T-helper 2 cell (primary cell): ENCODE results near the gene WDR45B.
A peak's percentile ranks its signal among the peaks of the same experiment; 100 is the strongest.
"Not testable (repeated sequence)": the region's sequence is repeated elsewhere in the genome, so short reads cannot be mapped to it uniquely, and the experiment has no call there.

Experiments
- DNase-seq, 5 experiments: peaks; one replicate each; pipeline versions ENCODE4 v3.0.0 to v3.0.0-alpha.2; 2012 to 2022

Gene WDR45B

GRCh38 chr17:82656266-82656665, 8.0 kb upstream of the WDR45B start:
- DNase-seq = no peak

GRCh38 chr17:82655523-82655922, 7.3 kb upstream of the WDR45B start:
- no peak for DNase-seq

DNA sequence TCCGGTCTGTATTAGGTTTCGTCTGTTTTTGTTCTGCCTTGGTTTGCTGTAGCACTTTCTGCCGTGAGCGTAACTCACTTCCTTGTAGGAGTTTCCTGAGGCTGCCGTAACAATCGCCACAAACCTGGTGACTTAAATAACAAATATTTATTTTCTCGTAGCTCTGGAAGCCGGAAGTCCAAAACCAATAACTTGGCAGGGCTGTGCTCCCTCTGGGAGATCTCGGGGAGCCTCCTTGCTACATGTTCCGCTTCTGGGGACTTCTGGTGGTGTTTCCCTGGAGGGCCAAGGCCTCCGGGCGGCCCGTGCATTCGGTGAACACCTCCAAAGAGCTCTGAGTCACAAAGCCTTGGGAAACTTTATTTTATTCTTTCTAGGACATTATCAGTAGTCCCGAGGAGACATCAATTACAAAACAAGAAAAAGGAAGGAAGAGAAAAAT, 6.8 kb upstream of the WDR45B start:
- no peak for DNase-seq

GRCh38 chr17:82654611-82655010, 6.4 kb upstream of the WDR45B start:
- not testable (repeated sequence) for DNase-seq

- no peak for DNase-seq
Measured at GRCh38 chr17:82653651-82654528, 5.6 kb upstream of the WDR45B start.

GRCh38 chr17:82650723-82651122, 2.5 kb upstream of the WDR45B start:
- DNase-seq = no peak

DNA sequence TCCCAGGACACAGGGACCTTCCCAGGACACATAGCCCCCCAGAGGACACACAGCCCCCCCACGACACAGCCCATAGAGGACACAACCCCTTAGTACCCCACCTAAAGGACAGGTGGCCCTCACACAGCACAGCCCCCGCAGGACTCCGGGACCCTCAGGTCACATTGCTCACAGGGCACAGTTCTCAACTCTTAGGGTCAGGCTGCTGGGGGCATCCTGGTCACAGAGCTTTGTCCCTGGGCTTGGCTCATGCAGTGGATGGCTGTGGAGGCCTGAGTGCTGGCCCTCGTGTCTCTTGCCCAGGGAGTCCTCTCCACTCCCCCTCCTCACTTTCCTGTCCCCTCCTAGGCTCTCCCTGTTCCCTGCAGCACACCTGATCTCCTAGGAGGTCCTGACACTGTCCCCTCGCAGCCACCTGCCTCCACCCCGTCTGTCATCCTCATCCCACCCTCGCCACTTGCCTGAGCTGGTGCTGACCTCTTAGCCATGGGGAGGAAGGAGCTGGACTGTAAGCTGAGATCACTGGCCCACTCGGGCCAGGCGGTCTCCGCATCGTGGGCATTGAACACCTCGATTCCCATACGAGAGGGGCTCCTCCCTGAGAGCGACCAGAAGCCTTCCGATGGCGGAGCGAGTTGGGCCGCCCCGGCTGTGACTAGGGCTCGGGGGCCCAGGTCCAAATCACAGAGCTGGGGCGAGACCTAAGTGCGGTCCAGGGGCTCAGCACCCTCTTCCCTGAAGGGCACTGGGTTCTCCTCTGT, 1.4 kb upstream of the WDR45B start:
- DNase-seq = no peak

DNA sequence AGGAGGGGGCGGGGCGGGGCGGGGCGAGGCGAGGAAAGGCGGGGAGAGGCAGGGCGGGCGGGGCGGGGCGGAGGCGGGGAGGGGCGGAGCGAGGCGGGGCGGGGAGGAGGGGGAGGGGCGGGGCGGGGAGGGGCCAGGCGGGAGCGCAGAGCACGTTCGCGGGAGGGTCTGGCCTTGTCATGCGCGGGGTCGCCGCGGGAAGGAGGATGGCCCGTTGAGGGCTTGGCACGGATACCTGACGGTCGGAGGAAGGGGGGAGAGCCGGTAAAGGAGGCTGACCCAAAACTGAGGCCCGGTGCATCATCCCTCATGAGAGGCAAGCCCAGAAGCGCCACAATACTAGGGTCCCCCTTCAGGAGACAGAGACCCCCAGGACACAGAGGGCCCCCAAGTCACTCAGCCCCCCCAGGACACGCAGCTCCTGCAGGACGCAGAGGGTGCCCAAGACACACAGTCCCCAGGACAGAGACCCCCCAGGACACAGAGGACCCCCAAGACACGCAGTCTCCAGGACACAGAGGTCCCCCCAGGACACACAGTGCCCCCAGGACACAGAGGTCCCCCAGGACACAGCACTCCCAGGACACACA, 593 bp upstream of the WDR45B start:
- DNase-seq = peak in 3 of 5 experiments; percentile 12 to 39 (median 33)

DNA sequence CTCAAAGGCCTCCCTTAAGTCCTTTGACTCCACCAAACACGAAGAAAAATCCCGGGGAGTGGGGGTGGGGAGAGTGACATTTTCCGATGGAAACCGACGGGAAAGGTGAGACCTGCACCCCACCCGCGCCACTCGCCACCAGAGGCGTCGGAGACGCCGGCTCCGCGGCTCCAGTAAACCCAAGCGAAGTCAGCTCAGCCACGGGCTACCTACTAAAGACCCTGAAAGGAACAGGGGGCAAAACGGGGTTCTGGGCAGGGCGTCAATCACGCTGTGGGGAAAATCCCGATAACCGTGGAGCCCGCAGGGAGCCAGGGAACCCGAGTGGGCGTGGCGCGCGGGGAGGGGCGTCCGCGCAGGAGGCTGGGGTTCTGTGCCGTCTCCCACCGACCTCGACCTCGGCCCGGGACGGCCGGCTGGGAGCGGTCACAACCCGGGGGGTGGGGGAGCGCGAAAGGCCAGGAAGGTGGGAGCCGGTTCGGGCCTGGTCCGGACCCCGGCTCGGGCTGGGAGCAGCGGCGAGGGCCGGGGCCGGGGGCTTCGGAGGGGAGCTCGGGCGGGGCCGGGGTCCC, 565 bp downstream of the WDR45B start:
- peak; percentile 20 to 51 (median 41) for DNase-seq

- DNase-seq = no peak
Measured at GRCh38 chr17:82645516-82645915, 2.7 kb downstream of the WDR45B start.

DNA sequence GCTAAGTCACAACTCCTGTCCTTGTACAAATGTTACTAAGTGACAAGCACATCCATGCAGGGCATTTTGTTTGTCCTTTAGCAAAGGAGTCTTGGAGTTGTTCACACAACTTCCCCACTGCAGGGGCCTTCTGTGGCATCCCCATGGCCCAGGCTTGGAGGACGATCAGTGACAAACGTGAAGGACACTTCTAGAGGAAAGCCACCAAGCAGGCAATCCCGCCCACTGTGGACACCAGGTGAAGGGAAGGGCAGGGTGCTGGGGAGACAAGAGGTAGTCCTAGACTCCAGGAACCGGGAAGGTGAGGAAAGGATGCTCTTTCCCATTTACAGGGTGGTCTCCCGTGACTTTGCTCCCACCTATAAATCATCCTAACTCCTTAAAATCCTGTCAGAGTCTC, 4.1 kb downstream of the WDR45B start:
- no peak for DNase-seq

- DNase-seq = no peak
Measured at GRCh38 chr17:82642022-82642421, 6.2 kb downstream of the WDR45B start.

DNA sequence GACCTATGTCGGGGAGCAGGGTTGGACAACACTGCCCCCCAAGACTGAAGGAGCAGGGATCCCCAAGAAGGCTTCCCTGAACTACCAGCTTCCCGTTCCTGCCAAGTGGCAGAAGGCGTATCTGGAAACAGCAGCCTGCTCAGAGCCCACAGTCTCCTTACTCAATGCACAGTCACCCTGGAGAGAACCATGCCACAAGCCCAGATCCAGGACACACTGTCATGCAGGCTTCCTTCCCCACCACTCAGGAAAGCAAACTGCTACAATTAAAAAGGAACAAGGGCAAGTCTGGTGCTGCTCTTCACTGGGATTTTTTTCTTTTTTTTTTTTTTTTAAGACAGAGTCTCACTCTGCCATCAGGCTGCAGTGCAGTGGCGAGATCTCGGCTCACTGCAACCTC, 8.2 kb downstream of the WDR45B start:
- no peak for DNase-seq

GRCh38 chr17:82639628-82640027, 8.6 kb downstream of the WDR45B start:
- no peak for DNase-seq

- no peak for DNase-seq
Measured at GRCh38 chr17:82638183-82638773, 10.0 kb downstream of the WDR45B start.

GRCh38 chr17:82636626-82637598, 11.3 kb downstream of the WDR45B start:
- DNase-seq = no peak

DNA sequence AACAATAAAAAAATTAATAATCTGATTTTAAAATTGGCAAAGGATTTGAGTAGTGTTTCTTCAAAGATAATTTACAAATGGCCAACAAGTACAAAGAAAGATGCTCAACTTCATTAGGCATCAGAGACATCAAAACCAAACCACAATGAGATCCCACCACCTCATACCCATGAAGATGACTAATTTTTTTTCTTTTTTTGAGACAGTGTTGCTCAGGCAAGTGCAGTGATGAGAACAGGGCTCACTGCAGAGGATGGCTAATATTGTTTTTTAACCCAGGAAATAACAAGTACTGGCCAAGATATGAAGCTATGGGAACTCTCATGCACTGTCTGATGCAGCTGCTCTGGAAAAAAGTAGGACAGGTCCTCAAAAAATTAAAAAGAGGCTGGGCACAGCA, 14.9 kb downstream of the WDR45B start:
- peak in 1 of 5 experiments; percentile 26 for DNase-seq

- no peak for DNase-seq
Measured at GRCh38 chr17:82632451-82632850, 15.8 kb downstream of the WDR45B start.

DNA sequence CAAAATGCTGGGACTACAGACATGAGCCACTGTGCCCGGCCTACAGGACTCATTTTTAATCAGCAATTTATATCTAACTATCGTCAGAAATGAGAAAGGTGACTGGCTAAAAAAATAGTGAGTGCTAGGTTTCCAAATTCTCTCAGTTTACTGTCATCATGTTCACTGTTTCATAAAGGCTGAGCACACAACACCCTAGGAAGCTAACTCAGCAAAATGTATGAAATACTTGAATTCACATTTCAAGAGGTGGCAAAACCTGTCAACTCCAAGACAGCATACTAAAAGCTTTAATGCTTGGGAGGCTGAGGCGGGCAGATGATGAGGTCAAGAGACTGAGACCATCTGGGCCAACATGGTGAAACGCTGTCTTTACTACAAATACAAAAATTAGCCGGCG, 16.7 kb downstream of the WDR45B start:
- DNase-seq = no peak

GRCh38 chr17:82630212-82630611, 18.0 kb downstream of the WDR45B start:
- no peak for DNase-seq

GRCh38 chr17:82629748-82630147, 18.5 kb downstream of the WDR45B start:
- no peak for DNase-seq
